Superior temporal gyrus (tissue), 1 donor: ENCODE results near the gene IRF7.

Source experiments
- DNase-seq: peaks from one replicate; pipeline ENCODE4 v3.0.0-alpha.2; 2016; ENCODE audit errors: extremely low spot score

The IRF7 gene

GRCh38 chr11:620935-621814 lies 5.4 kb upstream of the IRF7 start:
- no peak for DNase-seq

- no peak for DNase-seq
Measured at GRCh38 chr11:620201-620600, 4.5 kb upstream of the IRF7 start.

GRCh38 chr11:619628-620050 lies 3.9 kb upstream of the IRF7 start:
- DNase-seq: no peak

- DNase-seq: no peak
Measured at GRCh38 chr11:618856-619627, 3.3 kb upstream of the IRF7 start.

- no peak for DNase-seq
Measured at GRCh38 chr11:617912-618682, 2.3 kb upstream of the IRF7 start.

GRCh38 chr11:617199-617911 lies 1.6 kb upstream of the IRF7 start:
- DNase-seq: no peak

GRCh38 chr11:616320-617198 lies 809 bp upstream of the IRF7 start:
- no peak for DNase-seq

- DNase-seq: no peak
Measured at GRCh38 chr11:614623-615503, 887 bp downstream of the IRF7 start.

- DNase-seq: no peak
Measured at GRCh38 chr11:614021-614622, 1.6 kb downstream of the IRF7 start.

GRCh38 chr11:613369-613968 lies 2.3 kb downstream of the IRF7 start:
- no peak for DNase-seq

- no peak for DNase-seq
Measured at GRCh38 chr11:612961-613300, 2.8 kb downstream of the IRF7 start.

- no peak for DNase-seq
Measured at GRCh38 chr11:612201-612960, 3.4 kb downstream of the IRF7 start.

- no peak for DNase-seq
Measured at GRCh38 chr11:611001-611996, 4.5 kb downstream of the IRF7 start.

GRCh38 chr11:610146-610801 lies 5.5 kb downstream of the IRF7 start:
- DNase-seq: no peak

GRCh38 chr11:609341-609811 lies 6.4 kb downstream of the IRF7 start:
- DNase-seq: no peak

- no peak for DNase-seq
Measured at GRCh38 chr11:608791-609251, 6.9 kb downstream of the IRF7 start.
